Activated CD8-positive, alpha-beta memory T cell treated with anti-CD3 and anti-CD28 coated beads, Interleukin-2, amount 50 U/mL, for 24 hours (primary cell): ENCODE results near the gene CD37.
"Not testable (repeated sequence)": the region's sequence is repeated elsewhere in the genome, so short reads cannot be mapped to it uniquely, and the experiment has no call there.

Experiments used
- DNase-seq: peaks from one replicate; pipeline ENCODE4 v3.0.0-alpha.2; 2020; ENCODE audit errors: extremely low read depth

CD37 gene

GRCh38 chr19:49335071-49335783 lies at the start of gene CD37:
Gene CD37 (plus strand): TSS chr19:49335406. CDS start chr19:49335541, 135 bp downstream.
- no peak for DNase-seq

- no peak for DNase-seq
Observed at GRCh38 chr19:49287141-49287770, 48.0 kb upstream of the CD37 start.

- DNase-seq: not testable (repeated sequence)
Observed at GRCh38 chr19:49288205-49288604, 47.0 kb upstream of the CD37 start.

DNA sequence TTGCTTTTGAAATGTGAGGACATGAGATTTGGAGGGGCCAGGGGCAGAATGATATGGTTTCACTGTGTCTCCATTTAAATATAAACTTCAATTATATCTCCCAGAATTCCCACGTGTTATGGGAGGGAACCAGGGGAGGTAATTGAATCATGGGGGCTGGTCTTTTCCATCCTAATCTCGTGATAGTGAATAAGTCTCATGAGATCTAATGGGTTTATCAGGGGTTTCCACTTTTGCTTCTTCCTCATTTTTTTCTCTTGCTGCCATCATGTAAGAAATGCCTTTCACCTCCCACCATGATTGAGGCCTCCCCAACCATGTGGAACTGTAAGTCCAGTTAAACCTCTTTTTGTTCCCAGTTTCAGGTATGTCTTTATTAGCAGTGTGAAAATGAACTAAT lies 45.9 kb upstream of the CD37 start:
- DNase-seq: not testable (repeated sequence)

DNA sequence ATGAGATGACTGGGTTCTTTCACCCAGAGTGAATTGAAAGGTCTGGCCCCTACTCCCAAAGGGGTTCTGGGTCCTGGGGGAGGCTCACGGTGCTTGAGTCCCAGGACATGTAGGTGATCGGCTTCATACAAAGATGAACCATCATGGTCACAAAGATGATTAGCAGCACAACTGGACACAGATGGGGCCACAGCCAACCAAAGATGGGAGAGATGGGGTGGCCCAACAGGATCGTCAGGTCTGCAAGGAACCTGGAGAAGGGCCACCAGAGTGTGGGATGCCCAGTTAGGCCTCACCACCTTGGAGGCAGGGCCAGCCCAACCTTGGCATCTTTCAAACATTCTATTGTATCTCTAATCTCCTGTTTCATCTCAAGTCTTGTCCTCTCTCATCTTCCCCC lies 44.7 kb upstream of the CD37 start:
- DNase-seq: no peak

- no peak for DNase-seq
Observed at GRCh38 chr19:49294401-49294800, 40.8 kb upstream of the CD37 start.

DNA sequence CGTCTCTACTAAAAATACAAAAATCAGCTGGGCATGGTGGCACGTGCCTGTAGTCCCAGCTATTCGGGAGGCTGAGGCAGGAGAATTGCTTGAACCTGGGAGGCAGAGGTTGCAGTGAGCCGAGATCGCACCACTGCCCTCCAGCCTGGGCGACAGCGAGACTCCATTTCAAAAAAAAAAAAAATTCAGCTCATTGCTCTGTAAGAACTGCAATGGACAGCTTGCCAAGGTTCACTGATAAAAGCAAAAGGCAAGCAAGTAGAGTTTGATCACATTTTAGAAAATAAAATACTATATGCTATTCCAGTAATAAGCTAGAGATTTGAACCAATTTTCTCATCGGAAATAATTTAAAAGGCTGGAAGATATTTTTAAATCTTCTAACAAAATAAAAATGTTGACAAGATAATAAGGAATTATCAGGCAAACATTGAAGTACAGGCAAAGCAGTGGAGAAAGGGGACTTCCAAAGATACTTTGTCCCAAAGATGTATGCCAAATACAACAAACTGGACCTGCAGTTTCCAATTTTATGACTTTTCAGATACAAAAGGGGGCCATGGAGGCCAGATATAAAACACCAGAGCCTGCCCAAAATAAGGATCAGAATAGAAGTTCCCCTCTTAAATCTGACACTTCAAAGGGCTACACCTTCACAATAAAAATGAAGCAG lies 39.9 kb upstream of the CD37 start:
- no peak for DNase-seq

DNA sequence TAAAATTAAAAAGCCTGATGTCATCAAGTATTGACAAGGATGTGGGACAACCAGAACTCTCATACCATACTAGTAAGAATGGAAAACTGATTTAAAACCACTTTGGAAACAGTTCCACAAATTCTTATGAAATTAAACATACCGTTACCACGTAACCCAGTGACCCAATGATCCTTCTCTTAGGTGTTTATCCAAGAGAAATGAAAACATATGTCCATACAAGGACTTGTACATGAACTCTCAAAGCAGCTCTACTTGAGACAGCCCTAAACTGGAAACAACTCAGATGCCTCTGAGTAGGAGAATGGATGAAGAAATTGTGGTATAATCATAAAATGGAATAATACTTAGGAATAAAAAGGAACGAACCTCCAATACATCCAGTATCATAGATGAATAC lies 37.8 kb upstream of the CD37 start:
- no peak for DNase-seq

- DNase-seq: not testable (repeated sequence)
Observed at GRCh38 chr19:49298653-49299052, 36.6 kb upstream of the CD37 start.

DNA sequence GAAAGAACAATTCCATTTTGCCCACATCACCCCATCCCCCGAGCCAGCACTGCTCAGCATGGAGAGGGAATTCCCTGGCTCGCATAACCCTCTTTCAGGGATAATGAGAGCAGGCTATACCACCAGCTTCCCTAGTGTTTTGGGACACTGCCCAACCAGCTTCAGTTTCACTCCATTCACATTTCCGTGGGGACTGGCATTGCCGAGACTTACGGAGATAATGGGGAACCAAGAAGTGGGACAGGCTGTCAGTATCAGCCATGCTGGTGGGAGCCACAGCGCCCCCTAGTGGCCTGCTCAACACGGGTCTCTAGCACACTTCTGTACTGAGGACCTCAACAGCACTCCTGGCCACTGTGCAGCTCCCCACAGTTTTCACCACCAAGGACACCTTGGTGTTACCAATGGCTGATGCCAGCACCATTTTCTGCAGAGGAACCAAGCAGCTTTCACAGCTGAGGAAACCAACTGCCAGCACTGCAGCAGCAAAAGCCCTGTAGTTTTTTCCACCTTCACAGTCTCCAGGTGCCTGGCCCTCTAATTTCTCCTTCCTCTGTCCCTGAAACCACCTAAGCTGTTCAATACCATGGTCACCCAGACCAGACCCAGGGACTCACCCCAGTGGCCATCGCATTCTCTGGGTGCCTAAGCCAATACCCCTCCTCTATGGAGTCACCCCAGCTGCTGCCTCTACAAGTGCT lies 33.9 kb upstream of the CD37 start:
- DNase-seq: peak; percentile 55

DNA sequence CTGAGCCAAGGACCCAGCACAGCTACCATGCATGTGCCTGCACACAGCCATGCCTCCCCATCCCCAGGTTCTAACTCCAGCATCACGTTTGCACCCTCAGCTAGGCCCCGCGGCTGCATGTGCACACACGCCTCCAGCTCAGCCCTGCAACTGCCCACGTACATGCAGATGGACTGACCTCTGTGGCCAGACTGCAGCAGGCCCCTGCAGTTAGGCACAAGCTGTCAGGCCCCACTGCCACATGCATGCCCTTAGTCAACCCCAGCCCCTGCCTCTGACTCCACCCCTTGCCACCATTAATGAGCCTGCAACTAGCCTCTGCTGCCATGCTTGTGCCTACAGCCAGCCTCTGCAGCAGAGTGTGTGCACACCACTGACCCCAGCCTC lies 33.3 kb upstream of the CD37 start:
- DNase-seq: no peak

- DNase-seq: not testable (repeated sequence)
Observed at GRCh38 chr19:49306734-49307133, 28.5 kb upstream of the CD37 start.

DNA sequence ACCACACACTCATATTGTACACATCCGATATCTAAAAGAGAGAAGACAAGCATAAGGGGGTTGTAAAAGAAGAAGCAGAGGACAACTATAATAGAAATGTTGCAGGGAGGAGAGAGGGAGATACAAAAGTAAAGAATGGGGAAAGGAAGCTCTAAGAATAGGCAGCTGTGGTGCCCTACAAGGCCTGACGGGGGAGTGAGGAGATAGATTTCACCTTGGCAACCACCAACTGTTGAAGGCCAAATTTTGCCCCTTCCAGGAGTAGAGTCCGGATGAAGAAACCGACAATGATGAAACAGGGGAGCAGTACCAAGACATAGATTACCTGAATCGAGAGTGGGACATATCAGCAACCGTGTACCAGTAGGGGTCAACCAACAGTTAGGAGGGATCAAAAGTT lies 26.1 kb upstream of the CD37 start:
- DNase-seq: no peak

DNA sequence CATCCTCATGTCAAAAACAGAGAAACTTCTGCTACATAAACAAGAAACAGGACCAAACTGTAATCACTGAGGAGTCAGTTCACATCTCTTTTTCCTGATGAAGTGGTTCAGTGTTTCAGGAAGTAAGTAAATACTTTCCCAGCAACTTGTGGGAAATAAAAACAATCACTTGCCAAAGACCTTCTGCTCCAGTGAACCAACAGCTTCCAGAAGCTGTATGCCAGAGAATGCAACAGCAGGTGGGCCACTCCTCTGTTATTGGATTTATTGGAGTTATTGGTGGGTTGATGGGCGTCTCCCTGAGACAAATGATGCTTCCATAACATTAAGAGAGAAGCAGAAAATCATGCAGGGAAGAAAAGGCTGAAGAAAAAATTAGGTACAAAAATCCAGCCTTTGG lies 20.1 kb upstream of the CD37 start:
- DNase-seq: no peak

- DNase-seq: no peak
Observed at GRCh38 chr19:49316284-49316683, 18.9 kb upstream of the CD37 start.

DNA sequence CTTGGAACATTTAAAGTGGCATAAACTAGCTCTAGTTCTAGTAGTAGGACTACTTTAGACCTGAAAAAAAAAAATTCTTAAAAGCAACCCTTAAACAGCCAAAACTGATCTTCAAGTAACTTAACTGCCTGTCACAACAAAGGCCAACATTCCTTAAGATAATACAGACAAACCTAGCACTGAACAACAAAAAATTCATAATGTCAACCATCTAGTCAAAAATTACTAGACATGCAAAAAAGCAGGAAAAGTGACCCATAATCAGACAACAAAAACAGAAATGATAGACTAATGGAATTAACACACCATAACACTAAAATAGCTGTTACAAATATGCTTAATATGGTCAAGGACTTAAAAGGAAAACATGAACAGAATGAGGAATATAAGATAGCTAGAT lies 16.9 kb upstream of the CD37 start:
- no peak for DNase-seq

GRCh38 chr19:49324801-49325576 lies 10.2 kb upstream of the CD37 start, which contains the start of gene SLC6A16:
Gene SLC6A16 (minus strand): TSS chr19:49325191. CDS start chr19:49311347, 13,844 bp downstream.
- no peak for DNase-seq

- DNase-seq: not testable (repeated sequence)
Observed at GRCh38 chr19:49325756-49326155, 9.4 kb upstream of the CD37 start.

GRCh38 chr19:49326165-49326704 lies 9.0 kb upstream of the CD37 start:
- DNase-seq: no peak

GRCh38 chr19:49327878-49328544 lies 7.2 kb upstream of the CD37 start:
- no peak for DNase-seq

DNA sequence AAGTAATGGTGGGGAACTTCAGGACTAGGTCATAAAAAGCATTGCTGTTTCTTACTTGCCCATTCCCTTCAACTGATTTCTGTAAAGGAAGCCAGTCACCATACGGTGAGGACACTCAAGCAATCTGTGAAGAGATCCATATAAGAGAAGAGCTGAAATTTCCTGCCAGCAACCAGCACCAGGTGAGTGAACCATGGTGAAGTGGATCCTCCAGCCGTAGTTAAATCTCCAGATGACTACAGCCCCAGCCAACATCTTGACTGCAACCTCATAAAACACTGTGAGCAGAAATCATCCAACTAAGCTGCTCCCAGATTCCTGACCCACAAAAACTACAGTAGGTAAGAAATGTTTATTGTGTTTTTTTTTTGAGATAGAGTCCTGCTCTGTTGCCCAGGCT lies 6.5 kb upstream of the CD37 start:
- DNase-seq: no peak
